Right ventricle myocardium superior (tissue), 1 donor: Measurements from ENCODE around the gene GNPAT. TPM values are rescaled to one million over a fixed set of nuclear protein-coding genes. Genes with fewer than 3 reads are reported as not detected.

Source experiments
- ATAC-seq: fragments of 200-7000 bp; cut with Tn5 transposase; one replicate; pipeline ENCODE4 v1.9.1; 2020; ENCODE audit warnings: mild to moderate bottlenecking; ENCODE audit not compliant: poor library complexity
- DNase-seq: peaks from one replicate; pipeline ENCODE4 v3.0.0-alpha.2; 2020
- intact Hi-C: fragments of 100-400 bp; cut with DNase I; formaldehyde crosslinking; loops from one replicate; pipeline ENCODE4 v1.11.2; 2022
- total RNA-seq: library from RNA; stranded (reverse); fragmentation: NEBNext Ultra II Directional; extraction: Animal tissue kit (Norgen Biotek cat#: 25700); gene quantifications from one replicate; pipeline ENCODE4 v1.2.1, GENCODE V29; 2021
- donor health status: DM: no; HTN: yes; CAD: no; lungs with severe emphysema.

The GNPAT gene
- total RNA-seq, 1 donor from 2014 or later = 61.0 TPM

DNA sequence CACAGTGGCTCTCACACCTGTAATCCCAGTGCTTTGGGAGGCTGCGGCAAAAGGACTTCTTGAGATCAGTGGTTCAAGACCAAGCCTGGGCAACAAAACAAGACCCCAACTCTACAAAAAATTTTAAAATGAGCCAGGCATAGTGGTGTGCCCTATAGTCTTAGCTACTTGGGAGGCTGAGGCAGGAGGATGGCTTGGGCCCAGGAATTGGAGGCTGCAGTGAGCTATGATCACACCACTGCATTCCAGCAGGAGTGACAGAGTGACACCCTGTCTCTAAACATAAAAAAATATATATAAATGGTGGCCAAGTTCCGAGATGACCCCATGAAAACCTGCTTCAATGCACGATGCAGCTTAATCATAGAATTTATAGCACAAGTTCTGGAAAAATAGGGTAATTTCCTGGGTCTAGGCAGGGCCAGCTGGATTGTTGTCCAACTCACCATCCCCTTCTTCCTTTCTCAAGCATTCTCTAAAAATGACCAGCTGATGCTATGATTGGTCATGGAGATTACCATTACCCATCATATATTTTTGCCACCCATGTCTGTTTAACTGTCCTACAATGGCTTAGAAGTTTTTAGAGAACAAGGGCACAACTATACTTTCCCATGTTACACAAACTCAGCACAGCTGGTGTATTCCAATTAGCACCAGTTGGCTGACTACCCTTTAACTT lies 5.3 kb upstream of the GNPAT start:
- intact Hi-C loops = no loop called here
- ATAC-seq (no peak), DNase-seq (no peak)

DNA sequence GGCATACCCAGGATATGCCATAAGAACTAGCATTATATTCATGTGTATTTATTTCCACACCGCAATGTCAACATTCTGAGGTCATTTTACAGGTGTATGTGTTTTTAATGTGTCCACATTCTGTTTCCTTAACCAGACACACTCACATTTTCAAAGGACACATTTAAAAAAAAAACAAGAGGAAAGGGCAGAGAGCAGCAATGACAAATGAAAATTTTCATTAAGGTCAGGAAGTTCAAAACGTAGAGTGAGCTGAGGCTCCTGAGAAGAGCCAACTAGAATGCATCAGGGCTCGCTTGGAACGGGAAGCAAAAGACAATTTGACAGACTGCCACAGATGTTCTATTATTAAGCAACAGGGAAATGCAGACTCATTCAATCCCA lies 4.8 kb upstream of the GNPAT start:
- intact Hi-C loops = no loop called here
- ATAC-seq = no peak
- DNase-seq = no peak

DNA sequence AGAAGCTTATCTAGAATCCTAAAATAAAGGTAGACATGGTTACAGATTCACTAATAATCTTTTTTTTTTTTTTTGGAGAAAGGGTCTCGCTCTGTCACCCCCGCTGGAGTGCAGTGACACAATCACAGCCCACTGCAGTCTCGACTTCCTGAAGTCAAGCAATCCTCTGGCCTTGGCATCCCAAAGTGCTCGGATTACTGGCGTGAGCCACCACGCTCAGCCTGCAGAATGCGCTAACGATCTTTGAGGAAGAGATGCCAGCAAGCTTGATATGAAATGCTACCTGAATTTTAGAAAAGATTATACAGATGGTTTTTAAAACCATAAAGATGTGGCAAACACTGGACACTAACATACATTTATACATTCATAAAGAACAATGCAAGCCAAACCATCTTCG lies 4.1 kb upstream of the GNPAT start:
- ATAC-seq (no peak), DNase-seq (no peak)
- intact Hi-C loops = no loop called here

DNA sequence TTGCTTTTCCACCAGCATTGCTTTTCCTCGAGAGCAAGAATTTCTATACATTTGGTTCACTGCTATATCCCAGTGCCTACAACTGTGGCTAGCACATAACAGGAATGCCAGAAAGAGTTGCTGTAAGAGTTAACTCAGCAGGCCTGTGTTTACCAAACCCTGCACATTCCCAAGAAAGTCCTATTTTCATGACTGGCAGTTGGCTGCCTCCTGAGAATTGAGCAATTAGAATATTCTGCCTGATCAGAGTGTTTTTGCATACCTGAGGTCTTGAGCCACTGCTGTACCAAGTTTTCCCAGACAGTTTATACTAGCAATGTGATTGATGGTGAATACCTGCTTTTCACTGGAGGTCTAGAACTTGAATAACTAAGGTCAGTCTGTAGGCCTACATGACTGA lies 2.7 kb upstream of the GNPAT start:
- intact Hi-C loops = no loop called here
- DNase-seq = no peak
- no peak for ATAC-seq

DNA sequence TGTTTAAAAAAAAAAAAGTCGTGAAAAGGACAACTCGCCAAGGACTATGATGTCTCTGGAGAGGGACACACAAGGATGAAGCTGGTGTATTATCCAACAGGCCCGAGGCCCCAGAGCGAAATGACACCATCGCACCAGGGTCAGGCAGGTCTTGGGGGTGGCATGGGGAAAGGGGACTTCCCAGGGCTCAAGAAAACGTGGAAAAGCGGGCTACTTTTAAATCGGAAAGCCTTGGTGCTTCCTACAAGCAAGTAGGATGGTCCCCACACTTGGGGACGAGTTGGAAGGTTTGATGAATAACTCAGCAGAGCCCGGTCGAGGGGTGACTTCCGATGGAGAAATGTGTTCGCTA lies 505 bp upstream of the GNPAT start:
- intact Hi-C loops = no loop called here
- DNase-seq (no peak), ATAC-seq (peak; percentile 2)

DNA sequence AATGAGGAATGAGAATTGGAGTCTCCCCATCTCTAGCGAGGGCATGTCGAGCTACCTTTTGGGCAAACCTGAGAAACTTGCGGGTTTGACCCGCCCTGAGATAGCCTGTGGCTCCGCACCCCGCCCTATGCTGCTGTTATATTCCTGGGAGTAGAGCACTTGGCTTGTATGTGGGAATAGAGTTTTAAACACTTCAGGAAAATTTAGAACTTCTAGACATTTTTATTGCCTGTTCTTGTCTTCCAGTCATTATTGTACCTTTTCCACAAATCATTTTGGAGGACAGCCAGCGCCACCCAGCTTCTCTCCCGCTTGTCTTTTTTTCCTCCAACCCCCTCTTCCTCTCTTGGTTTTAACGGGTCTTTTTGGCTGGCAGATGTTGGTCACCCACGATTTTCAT lies 738 bp downstream of the GNPAT start:
- intact Hi-C loops = no loop called here
- DNase-seq (no peak), ATAC-seq (peak; percentile 36)

DNA sequence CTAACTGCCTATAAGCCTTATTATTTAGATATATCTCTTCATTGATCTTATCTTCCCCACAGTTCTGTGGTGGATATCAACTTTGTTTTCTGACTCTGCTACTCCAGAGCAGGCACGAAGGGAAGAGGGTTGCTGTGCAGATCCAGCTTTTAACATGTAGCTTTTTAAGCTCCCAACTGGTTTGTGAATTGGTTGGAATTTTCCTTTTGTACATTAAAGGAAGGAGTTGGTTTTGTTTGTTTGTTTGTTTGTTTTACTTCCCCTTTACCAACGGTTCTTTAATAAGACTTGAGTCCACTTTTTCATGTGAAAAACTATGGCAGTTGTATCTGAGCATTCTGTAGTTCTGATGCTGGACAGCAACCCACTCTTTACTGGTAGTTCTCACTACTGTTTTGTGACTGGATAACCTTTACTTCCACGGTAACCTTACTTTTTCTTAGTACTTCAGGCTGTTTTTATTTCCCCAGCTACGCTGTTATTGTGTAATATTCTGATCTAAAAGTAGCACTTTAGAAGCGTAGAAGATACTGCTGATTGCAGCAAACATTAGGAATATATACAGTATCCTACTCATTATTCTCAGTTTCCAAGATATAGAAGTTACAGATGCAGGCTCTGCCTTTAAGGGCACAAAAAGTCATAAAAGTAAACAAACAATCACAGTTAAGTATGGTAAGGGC lies 1.6 kb downstream of the GNPAT start:
- no peak for ATAC-seq
- intact Hi-C loops = no loop called here
- DNase-seq = no peak

DNA sequence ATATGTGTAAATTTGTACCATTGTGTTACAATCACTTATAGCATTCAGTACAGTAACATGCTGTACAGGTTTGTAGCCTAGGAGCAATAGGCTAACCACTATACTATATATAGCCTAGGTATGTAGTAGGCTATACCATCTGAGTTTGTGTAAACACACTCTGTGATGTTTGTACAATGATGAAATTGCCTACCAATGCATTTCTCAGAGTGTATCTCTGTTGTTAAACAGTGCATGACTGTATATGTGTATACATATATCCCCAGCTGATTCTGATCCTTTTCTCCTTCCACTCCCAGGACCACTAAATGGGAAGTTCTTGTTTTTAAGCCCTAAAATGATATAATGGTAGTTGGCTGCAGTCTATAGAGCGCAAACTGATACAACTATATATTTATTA lies 7.8 kb downstream of the GNPAT start:
- DNase-seq = no peak
- ATAC-seq = no peak
- intact Hi-C loops = no loop called here

DNA sequence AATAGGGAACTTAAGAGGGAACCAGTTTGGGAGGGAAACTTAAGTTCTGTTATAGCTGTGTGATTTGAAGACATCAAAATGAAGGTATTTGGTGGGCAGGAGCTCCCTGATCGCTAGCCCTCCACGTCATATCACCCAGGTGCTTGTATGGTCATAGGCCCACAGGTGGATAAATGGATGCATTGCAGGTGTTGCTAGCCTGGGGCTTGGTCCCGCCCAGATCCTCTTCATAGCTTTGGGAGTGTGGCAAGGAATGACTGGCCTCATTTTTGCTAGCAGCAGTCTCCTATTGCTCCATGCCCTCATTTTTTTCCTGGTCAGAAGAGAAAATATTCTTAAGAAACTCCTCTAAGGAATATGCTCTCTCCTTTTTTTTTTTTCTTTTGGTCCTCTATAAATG lies 11.3 kb downstream of the GNPAT start:
- ATAC-seq = no peak
- DNase-seq = no peak
- intact Hi-C loops = no loop called here

DNA sequence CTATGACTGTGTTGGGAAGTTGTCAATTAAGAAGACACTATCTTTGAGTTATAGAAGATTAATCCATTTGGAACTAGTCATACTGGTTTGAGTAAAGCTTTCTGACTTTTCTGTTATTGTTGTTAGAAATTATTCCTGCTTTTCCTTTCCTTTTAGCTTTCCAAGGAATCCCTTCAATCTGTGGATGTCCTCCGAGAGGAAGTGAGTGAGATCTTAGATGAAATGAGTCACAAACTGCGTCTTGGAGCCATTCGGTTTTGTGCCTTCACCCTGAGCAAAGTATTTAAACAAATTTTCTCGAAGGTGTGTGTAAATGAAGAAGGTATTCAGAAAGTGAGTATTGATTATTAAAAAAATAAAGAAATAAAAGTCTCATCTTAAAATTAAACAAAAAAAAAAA lies 19.3 kb downstream of the GNPAT start:
- DNase-seq (no peak), ATAC-seq (no peak)
- intact Hi-C loops = no loop called here

DNA sequence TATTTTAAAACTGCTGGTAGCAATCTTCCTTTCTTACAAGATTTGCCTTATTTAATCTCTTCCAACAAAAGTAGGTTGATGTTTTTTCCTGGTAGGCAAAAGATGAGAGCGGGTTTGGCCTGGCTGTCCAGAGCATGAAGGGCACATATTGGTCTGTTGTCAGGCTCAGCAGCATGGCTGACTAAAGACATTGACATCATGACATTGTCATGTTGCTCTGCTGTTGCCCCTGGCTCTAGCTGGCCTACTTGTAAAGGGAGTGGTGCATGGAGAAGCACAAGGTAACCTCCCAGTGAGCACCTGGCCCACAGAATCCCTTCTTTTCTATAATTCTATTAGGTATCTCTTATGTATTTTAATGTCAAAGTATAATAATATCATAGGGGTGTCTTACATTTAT lies 23.6 kb downstream of the GNPAT start:
- intact Hi-C loops = no loop called here
- no peak for ATAC-seq
- DNase-seq = no peak

DNA sequence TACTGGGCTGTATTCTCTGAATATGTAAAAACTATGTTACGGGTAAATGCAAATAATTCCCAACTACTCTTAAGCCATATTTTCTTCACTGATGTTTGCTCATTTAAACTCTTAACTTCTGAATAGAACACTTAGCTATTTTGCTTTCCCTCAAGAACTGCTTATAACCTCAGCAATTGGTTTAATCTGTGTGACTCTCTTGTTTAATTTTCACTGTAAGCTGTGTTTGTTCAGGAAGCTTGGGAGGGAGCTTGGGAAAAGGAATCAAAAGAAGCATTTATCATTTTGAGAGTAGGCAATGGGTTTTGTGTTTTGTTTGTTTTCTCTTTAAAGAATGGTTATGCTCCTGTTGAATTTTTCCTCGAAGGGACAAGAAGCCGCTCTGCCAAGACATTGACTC lies 24.4 kb downstream of the GNPAT start:
- intact Hi-C loops = no loop called here
- DNase-seq (no peak), ATAC-seq (no peak)

DNA sequence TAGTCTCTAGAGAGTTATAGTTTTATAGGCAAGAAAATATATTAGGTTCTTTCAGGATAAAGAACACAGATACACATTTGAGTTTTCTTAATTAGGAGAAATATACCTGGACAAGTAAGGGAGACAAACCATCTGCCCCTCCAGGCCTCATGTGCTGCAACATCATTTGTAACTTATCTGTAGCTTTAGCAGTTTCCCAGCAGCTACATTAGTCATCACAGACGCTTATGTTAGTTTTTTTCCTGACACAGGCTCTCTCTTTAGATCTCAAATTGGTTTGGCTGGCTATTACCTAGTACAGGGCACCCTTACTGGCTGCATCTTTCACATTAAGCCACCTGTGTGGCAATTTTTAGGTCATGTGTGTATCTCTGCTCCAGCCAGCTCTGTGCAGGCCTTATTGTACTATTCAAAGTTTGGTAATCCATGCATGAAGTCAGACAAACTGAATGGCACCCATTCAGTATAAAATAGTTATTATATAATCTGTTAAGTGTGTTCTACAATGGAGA lies 25.9 kb downstream of the GNPAT start:
- DNase-seq = no peak
- intact Hi-C loops = no loop called here
- ATAC-seq = no peak

DNA sequence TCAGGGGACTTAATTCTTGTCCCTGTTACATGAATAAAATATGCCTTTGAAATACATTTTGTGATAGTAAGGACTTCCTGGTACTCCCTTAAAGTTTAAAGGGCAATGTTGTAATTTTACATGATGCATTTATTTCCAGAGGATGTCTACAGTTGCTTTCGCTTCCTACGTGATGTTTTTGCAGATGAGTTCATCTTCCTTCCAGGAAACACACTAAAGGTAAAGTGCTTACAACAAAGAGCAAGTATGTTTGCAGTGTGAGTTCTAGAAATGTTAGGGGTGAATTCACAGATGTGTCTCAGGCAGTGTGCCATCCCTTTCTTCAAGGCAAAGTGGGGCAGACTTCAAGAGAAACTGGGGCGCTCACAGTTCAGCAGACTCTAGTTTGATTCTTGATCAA lies 31.2 kb downstream of the GNPAT start:
- ATAC-seq (no peak), DNase-seq (no peak)
- intact Hi-C loops = no loop called here

DNA sequence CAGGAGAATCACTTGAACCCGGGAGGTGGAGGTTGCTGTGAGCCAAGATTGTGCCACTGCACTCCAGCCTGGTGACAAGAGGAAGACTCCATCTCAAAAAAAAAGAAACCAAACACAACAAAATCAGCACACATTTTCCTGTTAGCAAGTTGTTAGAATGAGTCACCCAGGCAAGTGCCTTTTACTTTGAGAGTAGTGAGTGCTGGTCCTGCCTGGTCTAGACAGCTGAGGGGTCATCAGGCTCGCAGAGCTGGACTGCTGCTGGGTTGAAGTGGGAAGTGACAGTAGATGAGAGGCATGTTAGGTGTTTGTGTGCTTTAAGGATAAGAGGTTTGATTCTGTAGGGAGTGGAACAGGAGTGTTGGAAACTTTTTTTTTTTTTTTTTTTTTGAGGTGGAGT lies 31.9 kb downstream of the GNPAT start:
- ATAC-seq = no peak
- intact Hi-C loops = no loop called here

DNA sequence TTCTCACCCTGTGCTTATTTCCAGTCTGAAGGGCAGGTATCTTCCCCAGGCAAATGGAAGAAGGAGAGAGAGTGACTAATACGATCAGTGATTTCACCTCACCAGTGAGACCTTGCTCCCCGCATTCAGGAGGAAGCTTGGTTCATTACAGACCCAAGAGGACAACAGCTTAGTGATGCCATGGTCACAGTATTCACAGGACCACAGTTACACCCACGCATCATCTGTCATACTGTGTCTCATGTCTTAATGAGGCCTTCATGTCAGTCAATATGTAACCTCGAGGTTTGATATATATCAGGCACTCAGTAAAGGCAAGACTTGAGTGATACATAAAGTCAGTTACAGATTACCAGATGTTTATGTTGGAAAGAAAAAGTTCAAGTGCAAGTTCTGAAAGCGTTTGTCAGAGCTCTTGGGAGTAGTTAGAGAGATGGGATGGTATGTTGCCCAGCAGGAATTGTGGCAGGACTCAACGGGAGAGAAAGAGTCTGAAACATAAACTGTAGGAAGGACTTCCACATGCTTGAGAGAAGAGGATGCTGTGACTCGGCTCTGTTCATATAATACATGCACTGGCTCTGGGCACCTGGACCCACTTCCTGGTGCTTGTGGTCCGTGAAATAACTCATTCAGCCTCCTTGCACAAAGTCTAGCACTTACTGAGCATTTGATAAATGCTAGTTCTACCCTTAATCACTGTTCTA lies 33.3 kb downstream of the GNPAT start:
- no peak for ATAC-seq
- no peak for DNase-seq
- intact Hi-C loops = no loop called here

More for the DNA sequence above, 31.9 kb downstream of the GNPAT start:
- DNase-seq = no peak

DNA sequence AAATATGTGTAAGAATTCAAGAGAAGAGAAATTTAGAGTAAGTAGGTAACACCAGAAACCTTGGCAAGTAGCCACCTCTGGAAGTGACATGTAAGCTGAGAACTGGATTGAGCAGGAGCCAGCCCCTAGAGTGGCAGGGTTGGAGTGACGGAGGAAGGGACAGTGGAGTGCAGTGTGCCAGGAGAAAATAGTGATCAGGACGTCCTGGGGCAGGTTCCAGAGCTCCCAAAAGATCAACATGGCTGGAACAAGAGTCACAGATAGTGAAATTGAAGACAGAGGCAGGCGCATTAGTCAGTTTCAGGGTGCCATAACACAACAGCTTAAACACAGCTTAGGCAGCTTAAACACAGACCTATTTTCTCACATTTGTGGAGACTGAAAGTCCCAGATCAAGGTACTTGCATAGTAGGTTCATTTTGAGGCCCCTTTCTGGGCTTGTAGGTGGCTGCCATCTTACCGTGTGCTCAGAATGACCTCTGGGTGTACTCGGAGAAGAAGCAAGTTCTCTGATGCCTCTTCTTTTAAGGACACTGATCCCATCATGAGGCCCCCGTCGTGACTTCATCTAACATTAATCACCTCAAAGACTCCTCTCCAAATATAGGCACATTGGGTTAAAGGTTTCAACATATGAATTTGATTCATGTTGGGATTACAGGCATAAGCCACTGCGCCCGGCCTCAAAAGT lies 37.2 kb downstream of the GNPAT start:
- intact Hi-C loops = no loop called here
- ATAC-seq = peak; percentile 96

DNA sequence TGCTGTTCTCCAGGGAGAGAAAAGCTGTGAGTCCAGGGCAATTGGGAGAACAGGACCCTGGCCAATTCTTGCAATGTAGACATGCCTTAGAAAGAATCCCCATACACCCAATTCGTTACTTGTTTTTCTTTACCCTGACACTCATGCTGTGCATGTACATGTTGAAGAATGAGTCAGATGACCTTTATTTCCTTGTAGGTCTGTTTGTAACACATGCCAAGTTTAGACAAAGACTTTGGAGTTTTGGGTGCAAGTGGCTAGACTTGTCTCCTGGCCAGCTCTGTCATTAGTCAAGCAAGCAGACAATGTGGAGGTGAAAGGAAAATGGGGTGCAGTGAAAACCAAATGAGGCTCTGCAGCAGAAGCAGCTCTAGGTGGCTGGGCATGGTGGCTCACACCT lies 38.1 kb downstream of the GNPAT start:
- DNase-seq = no peak
- no peak for ATAC-seq
- intact Hi-C loops = no loop called here

More for the DNA sequence above, 37.2 kb downstream of the GNPAT start:
- peak; percentile 72 for DNase-seq

DNA sequence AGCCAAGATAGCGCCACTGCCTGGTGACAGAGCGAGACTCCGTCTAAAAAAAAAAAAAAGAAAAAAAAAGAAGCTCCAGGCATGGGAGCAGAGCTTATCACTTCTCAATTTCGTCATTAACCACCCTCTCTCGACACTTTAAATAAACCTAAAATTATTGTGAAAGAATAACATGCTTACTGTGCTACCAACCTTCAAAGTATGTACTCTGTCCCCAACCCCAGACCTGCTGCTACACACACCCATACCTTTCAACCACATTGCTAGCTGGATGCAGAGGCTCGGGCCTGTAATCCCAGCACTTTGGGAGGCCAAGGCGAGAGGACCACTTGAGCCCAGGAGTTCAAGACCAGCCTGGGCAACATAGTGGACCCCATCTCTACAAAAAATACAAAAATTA lies 38.7 kb downstream of the GNPAT start:
- no peak for ATAC-seq
- DNase-seq = no peak
- intact Hi-C loops = no loop called here

DNA sequence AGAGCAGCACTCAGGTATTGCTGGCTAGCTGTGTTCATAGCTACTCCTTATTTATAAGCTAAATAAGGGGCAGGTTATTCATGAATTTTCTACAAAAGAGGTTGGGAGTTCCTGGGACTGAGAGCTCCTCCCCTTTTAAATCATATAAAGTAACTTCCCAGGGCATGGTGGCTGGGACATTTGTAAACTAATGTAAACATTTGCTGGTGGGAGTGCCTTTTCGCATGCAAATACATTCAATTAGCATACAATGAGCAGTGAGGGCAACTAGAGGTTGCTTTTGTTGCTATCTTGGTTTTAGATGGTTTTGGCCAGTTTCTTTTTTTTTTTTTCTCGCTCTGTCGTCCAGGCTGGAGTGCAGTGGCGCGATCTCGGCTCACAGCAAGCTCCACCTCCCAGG lies 43.4 kb downstream of the GNPAT start:
- ATAC-seq = no peak
- no peak for DNase-seq
- intact Hi-C loops = no loop called here
